GM12878 (cell line): ENCODE data around the gene THADA. TPM values are rescaled to one million over a fixed set of nuclear protein-coding genes. Genes with fewer than 3 reads are reported as not detected.

Source experiments
- ATAC-seq: fragments of 200-7000 bp; cut with Tn5 transposase; 3 replicates; pipeline ENCODE4 v1.9.1; 2020; ENCODE audit warnings: mild to moderate bottlenecking, moderate library complexity
- BruUV-seq: library from RNA; stranded (reverse); fragments of 400-500 nt; replicated peaks from 2 replicates; lab custom pipeline; 2021; lab: Mats Ljungman, UMichigan
- CTCF ChIA-PET: fragments of 300-600 bp; sonication (Branson Sonifier 250); formaldehyde crosslinking; extraction: SDS; loops from one replicate; lab custom pipeline; 2021; ENCODE audit warnings: inconsistent platforms; lab: Yijun Ruan, JAX
- POLR2A ChIA-PET: fragments of 350-600 bp; formaldehyde crosslinking; extraction: SDS; loops from one replicate; lab custom pipeline; 2021; ENCODE audit warnings: inconsistent platforms; lab: Charles Lee
- RAD21 ChIA-PET: fragments of 300-600 bp; sonication (Branson Sonifier 250); formaldehyde crosslinking; loops from one replicate; lab custom pipeline; 2023; ENCODE audit warnings: antibody characterized with exemption; ENCODE audit not compliant: unreplicated experiment; lab: Charles Lee
- SMC1A ChIA-PET: fragments of 300-600 bp; sonication (Branson Sonifier 250); formaldehyde crosslinking; loops from one replicate; lab custom pipeline; 2023; ENCODE audit not compliant: unreplicated experiment, uncharacterized antibody; lab: Charles Lee
- DNase-seq: peaks from one replicate; pipeline ENCODE4 v3.0.0-alpha.2; 2011; ENCODE audit warnings: low read depth, low spot score
- FAIRE-seq: peaks from 3 replicates; lab custom pipeline; 2011; peaks lifted over from hg19 to GRCh38; lab: Jason Lieb, UNC
- H2AFZ ChIP-seq: 2 replicates; pipeline ENCODE4 v1.6.0; 2011; ENCODE audit warnings: low read depth, low read length, control low read depth; ENCODE audit not compliant: control insufficient read depth
- H3K27ac ChIP-seq: 2 replicates; pipeline ENCODE4 v1.5.1; 2011; ENCODE audit warnings: control low read depth; ENCODE audit not compliant: control insufficient read depth, insufficient read depth
- H3K27me3 ChIP-seq, 2 experiments: replicated peaks in 1 of 2; 2 replicates each; pipeline versions ENCODE4 v1.6.0 to v1.6.1; 2011; ENCODE audit warnings: low read length in 1 of 2; ENCODE audit not compliant: control insufficient read depth in 2 of 2, insufficient read depth in 2 of 2
- H3K36me3 ChIP-seq, 2 experiments: 2 replicates each; pipeline ENCODE4 v1.5.1; 2011; ENCODE audit warnings: low read length in 1 of 2; ENCODE audit not compliant: control insufficient read depth in 2 of 2, insufficient read depth in 2 of 2
- H3K4me1 ChIP-seq: 2 replicates; pipeline ENCODE4 v1.6.1; 2011; ENCODE audit warnings: mild to moderate bottlenecking, low read length, moderate library complexity, mixed read lengths; ENCODE audit not compliant: control insufficient read depth, insufficient read depth
- H3K4me2 ChIP-seq: 2 replicates; pipeline ENCODE4 v1.6.0; 2011; ENCODE audit warnings: control low read depth; ENCODE audit not compliant: control insufficient read depth, insufficient read depth
- H3K4me3 ChIP-seq: fragments of 200-600 bp; sonication (generic); 2 replicates; pipeline ENCODE4 v1.5.1; 2016
- H3K79me2 ChIP-seq: 2 replicates; pipeline ENCODE4 v1.6.0; 2011; ENCODE audit warnings: low read length; ENCODE audit not compliant: control insufficient read depth, insufficient read depth
- H3K9ac ChIP-seq: 2 replicates; pipeline ENCODE4 v1.8.0; 2011; ENCODE audit warnings: low read length, control low read depth, mixed read lengths; ENCODE audit not compliant: control insufficient read depth, insufficient read depth
- H3K9me3 ChIP-seq: replicated peaks from 3 replicates; pipeline ENCODE4 v1.5.1; 2011; ENCODE audit warnings: mild to moderate bottlenecking, low read length; ENCODE audit not compliant: control insufficient read depth, insufficient read depth
- H4K20me1 ChIP-seq: 2 replicates; pipeline ENCODE4 v1.6.0; 2011; ENCODE audit not compliant: control insufficient read depth, insufficient read depth
- CBFB ChIP-seq: IDR thresholded peaks from 2 replicates; pipeline ENCODE4 v1.6.1; 2016; ENCODE audit warnings: antibody characterized with exemption, low read depth
- CBX5 ChIP-seq: sonication (generic); IDR thresholded peaks from 2 replicates; pipeline ENCODE4 v1.6.1; 2016; ENCODE audit warnings: low read depth, moderate library complexity, mild to moderate bottlenecking, inconsistent platforms
- EGR1 ChIP-seq, 2 experiments: IDR thresholded peaks; 1 replicate in 1 of 2; 2 replicates in 1 of 2; pipeline ENCODE4 v1.6.1; 2011 to 2012; ENCODE audit warnings: low read depth in 2 of 2, low read length in 2 of 2, borderline replicate concordance in 1 of 2, mild to moderate bottlenecking in 1 of 2, moderate library complexity in 1 of 2
- ELK1 ChIP-seq: IDR thresholded peaks from 2 replicates; pipeline ENCODE4 v1.6.1; 2012; ENCODE audit warnings: low read depth, low read length, improper control_type of control experiment
- ESRRA ChIP-seq: IDR thresholded peaks from 2 replicates; pipeline ENCODE4 v1.6.1; 2012; ENCODE audit warnings: mild to moderate bottlenecking, low read length, improper control_type of control experiment
- IRF4 ChIP-seq: IDR thresholded peaks from 2 replicates; pipeline ENCODE4 v1.6.1; 2011; ENCODE audit warnings: low read depth, low read length
- JUNB ChIP-seq: IDR thresholded peaks from 2 replicates; pipeline ENCODE4 v1.6.1; 2016; ENCODE audit warnings: antibody characterized with exemption, mild to moderate bottlenecking
- JUND ChIP-seq: IDR thresholded peaks from 2 replicates; pipeline ENCODE4 v1.6.1; 2012; ENCODE audit warnings: low read depth, mild to moderate bottlenecking, low read length, improper control_type of control experiment, moderate library complexity
- MXI1 ChIP-seq: fragments of 150-350 bp; IDR thresholded peaks from 2 replicates; pipeline ENCODE4 v1.6.1; 2011; ENCODE audit warnings: low read depth, mild to moderate bottlenecking, inconsistent platforms, low read length, improper control_type of control experiment
- NBN ChIP-seq: fragments of 450-650 bp; IDR thresholded peaks from 2 replicates; pipeline ENCODE4 v1.6.1; 2016
- NFIC ChIP-seq: IDR thresholded peaks from 2 replicates; pipeline ENCODE4 v1.6.1; 2012; ENCODE audit warnings: low read depth, mild to moderate bottlenecking, inconsistent platforms, low read length, moderate library complexity
- NR2F1 ChIP-seq: fragments of 450-650 bp; conservative IDR thresholded peaks from 2 replicates; pipeline ENCODE4 v1.6.1; 2017; ENCODE audit warnings: mild to moderate bottlenecking
- POU2F2 ChIP-seq: IDR thresholded peaks from 3 replicates; pipeline ENCODE4 v1.6.1; 2011; ENCODE audit warnings: low read depth, mild to moderate bottlenecking, low read length, borderline replicate concordance
- RAD51 ChIP-seq: fragments of 450-650 bp; IDR thresholded peaks from 2 replicates; pipeline ENCODE4 v1.6.1; 2016; ENCODE audit warnings: moderate library complexity, mild to moderate bottlenecking, inconsistent platforms
- REST ChIP-seq: IDR thresholded peaks from 2 replicates; pipeline ENCODE4 v1.6.1; 2012; ENCODE audit warnings: mild to moderate bottlenecking, low read depth, low read length
- SIX5 ChIP-seq: IDR thresholded peaks from 2 replicates; pipeline ENCODE4 v1.6.1; 2011; ENCODE audit warnings: mild to moderate bottlenecking, low read depth, low read length, moderate library complexity; ENCODE audit not compliant: severe bottlenecking
- SMARCA5 ChIP-seq: fragments of 450-650 bp; IDR thresholded peaks from 2 replicates; pipeline ENCODE4 v1.6.1; 2017; ENCODE audit warnings: mild to moderate bottlenecking
- ZBTB33 ChIP-seq: fragments of 450-650 bp; IDR thresholded peaks from 2 replicates; pipeline ENCODE4 v1.6.1; 2017; ENCODE audit warnings: mild to moderate bottlenecking
- WGBS: methylation state at CpG from one replicate; pipeline ENCODE4 v1.1.6; 2016; ENCODE audit warnings: low lambda C conversion rate; ENCODE audit not compliant: insufficient replicate concordance, insufficient coverage; ENCODE audit errors: missing lambda C conversion rate; 5-methylcytosine and 5-hydroxymethylcytosine counted together
- in situ Hi-C: fragments of 300-500 bp; cut with MboI; formaldehyde crosslinking; loops from 9 replicates; pipeline ENCODE4 v1.14.3; 2018; ENCODE audit warnings: mixed read lengths
- intact Hi-C: fragments of 100-400 bp; cut with micrococcal nuclease; formaldehyde crosslinking; loops from one replicate; pipeline ENCODE4 v1.14.2; 2022; ENCODE audit not compliant: unreplicated experiment
- polyA plus RNA-seq, 11 experiments: library from polyadenylated mRNA; depleted of rRNA in 4 of 11; unstranded in 6 of 11; stranded (reverse) in 5 of 11; fragments of >200 nt; fragmentation: Nextera tagmentation in 4 of 11; fragmentation: Illumina TruSeq in 1 of 11; extraction: Ambion mirVana in 4 of 11; extraction: Trizol in 1 of 11; gene quantifications; 1 replicate in 1 of 11; 2 replicates in 10 of 11; pipeline versions ENCODE4 v1.2.1 to v1.2.3, GENCODE V29; 2011 to 2016; ENCODE audit warnings: inconsistent platforms in 2 of 11, missing spikeins in 2 of 11, low read depth in 1 of 11
- total RNA-seq, 4 experiments: library from RNA; depleted of rRNA in 3 of 4; stranded (reverse); fragments of >200 nt in 3 of 4; fragmentation: Illumina TruSeq in 1 of 4; extraction: Trizol in 1 of 4; gene quantifications; 2 replicates each; pipeline versions ENCODE4 v1.2.1 to v1.2.3, GENCODE V29; 2013 to 2021

The THADA gene
- total and polyA plus RNA-seq, 10 of the 15 experiments (the other 5 are each of a cell fraction or from before 2014, with no cell fraction given): 14.6 to 33.2 (median 23.2) TPM

GRCh38 chr2:43270930-43271615 lies 324.8 kb downstream of the THADA start (continued):
- TF ChIP-seq CBFB (no peak), ESRRA (no peak), ELK1 (no peak)

- peaks cover 10% of the 10 kb centered on the region for H3K4me1 ChIP-seq
- TF ChIP-seq MXI1 (no peak), ZBTB33 (no peak), SIX5 (no peak), JUNB (no peak), CBX5 (no peak), JUND (no peak), NBN (no peak), REST (no peak), NR2F1 (no peak), EGR1 (IDR thresholded peaks at IDR 0.05; ENCODE audit: borderline replicate concordance in 1 of 2, low read depth in 2 of 2, low read length in 2 of 2) (no peak), SMARCA5 (no peak), IRF4 (no peak), POU2F2 (no peak), RAD51 (no peak), NFIC (no peak)
Measured at GRCh38 chr2:43270461-43270860, 325.4 kb downstream of the THADA start.

More at GRCh38 chr2:43270461-43270860, 325.4 kb downstream of the THADA start:
- Histone ChIP-seq H3K27ac (no peak overlapping the region), H3K4me2 (no peak overlapping the region), H2AFZ (no peak overlapping the region), H3K9ac (no peak overlapping the region), H3K27me3 (no peaks in the 10 kb centered on the region), H3K4me3 (no peak overlapping the region), H4K20me1 (no peaks in the 10 kb centered on the region), H3K36me3 (peaks cover 0 to 3% of the 10 kb centered on the region in 2 experiments; a peak in 2 of 4 replicates), H3K9me3 (no peaks in the 10 kb centered on the region), H3K79me2 (no peaks in the 10 kb centered on the region)
- WGBS: 92% methylated on average over 2 of the region's 2 CpGs
- ATAC-seq (no peak), DNase-seq (no peak), FAIRE-seq (no peak)
- ChIA-PET CTCF (interaction anchor here (1.5 to 2.6 kb wide), 3 partner anchors 11 to 48 kb away, joined by 3 to 6 read pairs (median 6); no protein-coding TSS in a partner anchor), SMC1A (interaction anchor here (1.8 kb wide), 1 partner anchor 30 kb away, joined by 5 read pairs; no protein-coding TSS in a partner anchor), POLR2A (interaction anchor here (0.5 kb wide), 1 partner anchor 189 kb away, joined by 3 read pairs; no protein-coding TSS in a partner anchor), RAD21 (interaction anchor here (1.1 to 1.4 kb wide), 2 partner anchors 41 to 156 kb away, joined by 3 to 4 read pairs; no protein-coding TSS in a partner anchor)
- intact Hi-C loops: no loop called here
- in situ Hi-C loops: no loop called here
- no TSS peak for BruUV-seq
